LNCaP clone FGC (cell line): ENCODE data around the gene KNCN.

Experiments used
- DNase-seq: peaks from one replicate; pipeline ENCODE4 v3.0.0-alpha.2; 2011; ENCODE audit warnings: low read depth
- H3K4me3 ChIP-seq: 2 replicates; pipeline ENCODE4 v1.5.1; 2011; ENCODE audit warnings: mild to moderate bottlenecking, low read depth, low read length, control low read depth
- TF ChIP-seq, protein P1 (sequence below): IDR thresholded peaks from 2 replicates; pipeline ENCODE4 v1.5.1; 2012; ENCODE audit warnings: mild to moderate bottlenecking; ENCODE audit not compliant: control insufficient read depth, insufficient read depth; ENCODE audit errors: extremely low read depth

KNCN gene

DNA sequence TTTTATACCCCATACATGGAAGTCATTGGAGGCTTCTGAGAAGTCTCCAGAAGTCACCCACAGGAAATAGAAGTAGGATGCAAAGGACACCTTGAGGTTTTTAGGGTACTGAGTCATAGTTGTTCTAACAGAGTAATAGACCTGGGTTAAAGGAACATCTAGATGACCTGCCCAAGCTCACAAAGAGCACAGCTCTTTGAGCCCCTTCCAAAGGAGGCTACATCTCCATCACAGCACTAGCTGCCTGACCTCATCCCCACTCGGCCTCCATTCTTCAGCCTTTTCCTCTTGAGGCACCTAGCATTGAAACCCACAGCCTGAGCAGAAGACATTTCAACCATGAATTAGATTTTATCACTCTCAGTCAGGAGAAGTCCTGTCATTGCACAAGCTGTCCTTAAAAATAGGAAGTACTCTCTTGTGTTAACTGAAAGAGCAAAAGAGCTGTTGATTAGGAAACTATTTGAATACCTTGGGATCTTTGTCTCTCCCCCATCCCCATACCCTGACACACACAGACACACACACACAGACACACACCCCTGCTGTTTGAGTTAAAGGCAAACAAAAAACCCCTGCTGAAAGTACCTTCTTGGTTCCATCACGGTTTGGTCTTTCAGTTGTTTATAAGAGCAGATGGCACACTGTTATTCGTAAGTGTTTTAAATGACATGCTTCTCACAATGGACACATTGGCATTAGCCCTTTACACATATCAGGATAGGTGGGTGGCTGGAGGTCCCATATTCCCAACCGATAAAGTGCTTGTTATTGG lies 30.4 kb upstream of the KNCN start:
- no peak for DNase-seq
- TF ChIP-seq, protein P1, sequence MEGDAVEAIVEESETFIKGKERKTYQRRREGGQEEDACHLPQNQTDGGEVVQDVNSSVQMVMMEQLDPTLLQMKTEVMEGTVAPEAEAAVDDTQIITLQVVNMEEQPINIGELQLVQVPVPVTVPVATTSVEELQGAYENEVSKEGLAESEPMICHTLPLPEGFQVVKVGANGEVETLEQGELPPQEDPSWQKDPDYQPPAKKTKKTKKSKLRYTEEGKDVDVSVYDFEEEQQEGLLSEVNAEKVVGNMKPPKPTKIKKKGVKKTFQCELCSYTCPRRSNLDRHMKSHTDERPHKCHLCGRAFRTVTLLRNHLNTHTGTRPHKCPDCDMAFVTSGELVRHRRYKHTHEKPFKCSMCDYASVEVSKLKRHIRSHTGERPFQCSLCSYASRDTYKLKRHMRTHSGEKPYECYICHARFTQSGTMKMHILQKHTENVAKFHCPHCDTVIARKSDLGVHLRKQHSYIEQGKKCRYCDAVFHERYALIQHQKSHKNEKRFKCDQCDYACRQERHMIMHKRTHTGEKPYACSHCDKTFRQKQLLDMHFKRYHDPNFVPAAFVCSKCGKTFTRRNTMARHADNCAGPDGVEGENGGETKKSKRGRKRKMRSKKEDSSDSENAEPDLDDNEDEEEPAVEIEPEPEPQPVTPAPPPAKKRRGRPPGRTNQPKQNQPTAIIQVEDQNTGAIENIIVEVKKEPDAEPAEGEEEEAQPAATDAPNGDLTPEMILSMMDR: no peak
- no peak overlapping the region for H3K4me3 ChIP-seq

DNA sequence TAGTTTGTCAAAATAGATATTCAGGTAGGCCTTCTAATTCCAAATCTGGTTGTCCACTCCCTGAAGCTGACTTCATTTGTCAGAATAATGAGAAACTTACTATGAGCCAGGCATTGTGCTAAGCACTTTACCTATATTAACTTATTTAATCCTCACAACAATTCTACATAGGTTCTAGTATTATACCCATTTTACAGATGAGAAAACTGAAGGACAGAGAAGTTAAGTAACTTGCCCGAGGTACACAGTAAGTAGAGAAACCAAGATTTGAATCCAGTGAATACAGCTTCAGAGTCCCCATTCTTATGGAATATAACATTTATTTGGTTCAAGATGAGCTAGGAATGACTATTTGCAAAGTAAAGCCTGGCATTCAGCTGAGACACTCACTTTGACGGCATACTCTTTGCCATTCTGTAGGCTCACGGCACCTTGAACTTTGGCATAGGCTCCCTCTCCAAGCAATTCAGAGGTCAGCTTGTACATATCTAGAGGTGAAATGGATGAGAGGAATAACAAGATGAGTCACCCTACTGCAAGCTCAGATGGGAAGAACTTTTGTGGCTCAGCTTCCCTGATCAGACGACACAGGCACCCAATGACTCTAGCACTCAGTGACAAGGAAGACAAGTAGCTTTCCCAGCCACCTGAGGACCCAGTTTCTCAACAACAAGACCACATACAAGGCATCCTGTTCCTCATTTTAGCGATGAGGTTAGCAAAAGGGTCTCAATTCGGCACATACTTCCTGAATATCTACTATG lies 28.9 kb upstream of the KNCN start:
- DNase-seq: no peak
- TF ChIP-seq, protein P1: no peak
- H3K4me3 ChIP-seq: no peak overlapping the region

DNA sequence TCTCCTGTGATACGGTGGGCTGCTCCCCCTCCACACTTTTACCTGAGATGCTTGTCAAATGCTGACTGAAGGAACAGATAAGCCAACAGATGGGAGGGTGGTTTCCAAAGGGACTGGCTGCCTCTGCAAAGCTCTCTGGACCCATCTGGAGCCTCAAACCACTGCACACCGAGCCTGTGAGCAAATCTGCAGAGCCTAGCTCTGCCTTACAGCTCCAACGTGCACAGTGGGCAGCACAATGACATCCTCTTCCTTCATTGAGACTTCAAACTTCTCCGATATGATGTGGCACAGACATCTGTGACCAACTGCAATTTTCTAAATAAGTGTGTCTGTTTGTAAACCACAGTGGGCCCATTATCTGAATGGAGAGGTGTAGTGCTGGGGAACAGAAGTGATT lies 26.2 kb upstream of the KNCN start:
- TF ChIP-seq, protein P1: no peak
- no peak for DNase-seq
- H3K4me3 ChIP-seq: no peak overlapping the region

GRCh38 chr1:46576596-46576995 lies 25.1 kb upstream of the KNCN start:
- TF ChIP-seq, protein P1: no peak
- H3K4me3 ChIP-seq: no peak overlapping the region
- DNase-seq: no peak

DNA sequence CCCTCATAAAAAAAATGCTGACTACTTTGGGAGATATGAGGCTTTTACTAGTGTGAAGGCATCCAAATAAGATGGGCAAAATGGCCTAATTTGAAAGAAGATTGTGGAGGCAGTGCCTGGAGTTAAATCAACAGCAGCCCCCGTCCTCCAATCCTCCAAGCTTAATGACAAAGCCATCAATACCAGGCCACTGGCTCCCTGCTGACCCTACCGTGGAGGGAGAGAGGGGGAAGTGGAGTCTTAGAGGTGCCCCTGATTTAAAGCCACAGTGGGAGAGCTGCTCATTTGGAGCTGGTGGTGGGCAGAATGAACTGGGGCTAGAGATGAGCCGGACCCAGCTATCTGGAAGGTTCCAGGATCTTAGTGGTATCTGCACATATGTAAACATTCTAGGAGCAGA lies 24.3 kb upstream of the KNCN start:
- no peak for DNase-seq
- H3K4me3 ChIP-seq: no peak overlapping the region
- TF ChIP-seq, protein P1: no peak

- H3K4me3 ChIP-seq: no peak overlapping the region
- TF ChIP-seq, protein P1: no peak
- DNase-seq: no peak
Observed at GRCh38 chr1:46575300-46575699, 23.9 kb upstream of the KNCN start.
